Right ventricle myocardium inferior (tissue), 1 donor: ENCODE results near the gene SND1. TPM values are rescaled to one million over a fixed set of nuclear protein-coding genes. Genes with fewer than 3 reads are reported as not detected.
A peak's percentile ranks its signal among the peaks of the same experiment; 100 is the strongest.

ENCODE experiments used
- ATAC-seq: fragments of 200-7000 bp; cut with Tn5 transposase; one replicate; pipeline ENCODE4 v1.9.1; 2020; ENCODE audit warnings: mild to moderate bottlenecking, moderate library complexity
- DNase-seq: peaks from one replicate; pipeline ENCODE4 v3.0.0; 2021; ENCODE audit errors: missing footprints
- intact Hi-C: fragments of 100-400 bp; cut with DNase I; formaldehyde crosslinking; loops from one replicate; pipeline ENCODE4 v1.11.0; 2022
- total RNA-seq: library from RNA; stranded (reverse); fragmentation: NEBNext Ultra II Directional; extraction: Animal tissue kit (Norgen Biotek cat#: 25700); gene quantifications from one replicate; pipeline ENCODE4 v1.2.1, GENCODE V29; 2021
- donor health status: DM: no; HTN: yes; CAD: no; lungs with severe emphysema.

SND1 gene
- total RNA-seq, 1 donor from 2014 or later, result 85.0 TPM

DNA sequence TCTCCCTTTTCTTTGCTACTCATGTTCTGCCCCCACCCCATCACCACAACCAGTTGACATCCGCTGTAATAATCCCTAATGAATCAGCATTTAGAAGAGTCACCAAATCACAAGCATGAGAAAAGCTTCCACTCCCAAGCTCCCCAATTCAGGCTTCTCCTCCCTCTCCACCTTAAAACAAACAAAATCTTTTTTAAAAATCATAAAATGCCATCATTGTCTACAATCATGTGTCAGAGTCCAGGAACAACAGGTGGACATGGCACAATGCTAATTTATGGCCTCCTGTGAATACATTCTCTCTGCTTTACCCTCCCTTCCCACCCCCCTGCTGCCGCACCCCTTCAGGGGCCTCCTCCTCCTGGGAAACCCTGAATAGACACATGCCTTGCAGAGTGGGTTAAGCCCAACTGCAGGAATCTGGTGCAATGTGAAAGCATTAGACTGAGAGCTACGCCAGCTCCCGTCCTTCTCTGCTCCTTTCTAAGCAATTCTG, 375.5 kb downstream of the SND1 start:
- ATAC-seq (no peak), DNase-seq (no peak)
- intact Hi-C loops, result no loop called here

DNA sequence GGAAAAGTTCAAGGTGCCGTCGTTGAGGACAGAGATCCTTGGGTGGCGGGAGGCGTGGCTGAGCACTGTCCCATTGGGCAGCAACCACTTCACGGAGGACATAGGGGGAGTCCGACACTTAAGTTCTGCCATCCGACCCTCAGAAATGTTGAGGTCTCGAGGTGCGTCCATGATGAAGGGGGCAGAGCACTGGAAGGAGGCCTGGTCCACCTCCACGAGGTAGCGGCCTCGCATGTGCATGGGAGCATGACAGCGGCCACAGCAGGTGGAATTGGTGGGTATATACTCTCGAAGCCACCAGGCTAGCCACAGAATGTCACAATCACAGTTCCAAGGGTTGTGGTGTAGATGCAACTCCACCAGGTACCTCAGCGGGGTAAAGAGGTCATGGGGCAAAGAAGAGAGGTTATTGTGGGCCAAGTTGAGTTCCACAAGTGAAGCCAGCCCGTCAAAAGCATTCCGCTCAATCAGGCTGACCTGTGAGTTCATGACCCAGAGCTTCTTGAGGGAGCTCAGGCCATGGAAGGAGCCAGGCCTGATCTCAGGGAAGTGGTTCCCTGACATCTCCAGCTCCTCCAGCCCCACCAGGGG, 377.5 kb downstream of the SND1 start:
- intact Hi-C loops, result no loop called here
- no peak for ATAC-seq
- DNase-seq, result no peak

- no peak for ATAC-seq
- no peak for DNase-seq
- intact Hi-C loops, result no loop called here
Measured at GRCh38 chr7:128030263-128030653, 378.3 kb downstream of the SND1 start.

GRCh38 chr7:128030654-128031611, 378.9 kb downstream of the SND1 start, which contains the start of gene LRRC4:
Gene LRRC4, minus strand, starts transcription at chr7:128031437. Its CDS starts 797 bp downstream, at chr7:128030640.
- DNase-seq (peak; percentile 79), ATAC-seq (no peak)
- intact Hi-C loops, result no loop called here

DNA sequence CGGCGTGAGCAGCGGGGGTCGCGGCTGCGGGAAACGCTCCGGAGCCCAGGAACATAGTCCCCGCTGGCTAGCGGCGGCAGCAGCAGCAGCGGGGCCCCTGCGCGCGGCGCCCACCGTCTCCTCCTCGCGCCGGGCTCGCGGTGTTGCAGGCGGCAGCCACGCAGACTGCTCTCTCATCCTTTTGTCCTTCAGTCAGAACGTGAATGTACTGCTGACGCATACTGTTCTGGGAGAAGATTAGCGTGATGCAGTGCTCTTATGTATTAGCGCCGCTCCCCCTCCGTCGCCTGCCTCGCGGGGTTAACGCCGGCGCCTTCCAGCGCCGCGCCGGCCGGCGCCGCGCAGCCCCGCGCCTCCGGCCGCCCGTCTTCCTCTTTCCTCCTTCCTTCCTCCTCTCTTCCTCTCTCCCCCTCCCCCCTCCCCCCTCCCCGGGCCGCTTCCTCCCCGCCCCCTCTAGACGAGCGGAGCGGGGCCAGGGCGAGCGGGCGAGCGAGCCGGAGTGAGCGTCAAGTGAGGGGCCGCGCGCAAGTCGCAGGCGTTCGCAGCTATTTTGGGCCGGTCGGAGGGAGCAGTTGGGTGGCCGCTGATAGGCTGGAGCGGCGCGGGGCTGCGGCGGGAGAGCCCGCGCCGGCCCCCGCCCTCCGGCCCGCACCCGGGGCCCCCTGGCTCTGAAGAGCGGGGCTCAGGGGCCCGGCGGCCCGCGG, 380.1 kb downstream of the SND1 start:
- intact Hi-C loops, result no loop called here
- peak; percentile 81 for DNase-seq
- peak; percentile 57 for ATAC-seq

- intact Hi-C loops, result no loop called here
- ATAC-seq (no peak), DNase-seq (peak; percentile 78)
Measured at GRCh38 chr7:128032605-128033235, 380.7 kb downstream of the SND1 start.

GRCh38 chr7:128033246-128033645, 381.3 kb downstream of the SND1 start:
- intact Hi-C loops, result no loop called here
- no peak for ATAC-seq
- DNase-seq, result no peak

DNA sequence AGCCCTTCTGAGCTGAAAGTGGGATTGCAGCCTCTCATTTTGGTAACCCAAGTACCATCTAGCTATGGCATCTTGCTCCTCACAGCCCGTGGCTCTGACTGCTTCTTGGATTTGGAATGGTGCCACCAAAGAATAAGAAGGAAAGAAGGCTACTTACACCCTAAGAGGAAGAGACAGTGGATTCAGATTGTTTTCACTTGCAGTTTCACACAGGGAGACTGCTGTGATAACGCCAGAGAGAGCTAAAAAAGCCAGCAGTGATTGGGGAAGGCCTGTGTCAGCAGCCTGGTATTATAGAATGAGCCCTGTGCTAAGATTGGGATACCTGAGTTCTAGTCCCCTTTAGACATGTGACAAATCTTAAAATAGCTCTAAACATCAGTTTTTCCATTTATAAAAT, 382.8 kb downstream of the SND1 start:
- ATAC-seq (no peak), DNase-seq (no peak)
- intact Hi-C loops, result no loop called here

DNA sequence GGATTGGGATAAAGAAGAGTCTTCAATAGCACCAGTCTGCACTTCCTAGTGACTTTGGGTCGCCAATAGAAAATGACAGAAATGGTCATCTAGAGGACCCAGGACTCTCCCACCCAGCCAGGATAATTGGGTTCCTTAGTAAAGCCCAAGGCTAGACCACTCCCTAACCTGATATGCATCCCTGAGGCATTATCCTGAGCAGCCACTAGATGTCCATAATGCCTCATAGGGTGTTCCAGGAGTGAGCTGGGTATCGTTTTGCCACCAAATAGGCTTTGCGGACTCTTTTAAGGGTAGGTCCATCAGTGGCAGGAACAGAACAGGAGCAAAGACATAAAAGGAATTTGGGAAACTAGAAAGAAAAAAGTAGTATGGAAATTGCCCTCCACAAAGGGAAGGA, 383.7 kb downstream of the SND1 start:
- intact Hi-C loops, result no loop called here
- DNase-seq (no peak), ATAC-seq (no peak)

DNA sequence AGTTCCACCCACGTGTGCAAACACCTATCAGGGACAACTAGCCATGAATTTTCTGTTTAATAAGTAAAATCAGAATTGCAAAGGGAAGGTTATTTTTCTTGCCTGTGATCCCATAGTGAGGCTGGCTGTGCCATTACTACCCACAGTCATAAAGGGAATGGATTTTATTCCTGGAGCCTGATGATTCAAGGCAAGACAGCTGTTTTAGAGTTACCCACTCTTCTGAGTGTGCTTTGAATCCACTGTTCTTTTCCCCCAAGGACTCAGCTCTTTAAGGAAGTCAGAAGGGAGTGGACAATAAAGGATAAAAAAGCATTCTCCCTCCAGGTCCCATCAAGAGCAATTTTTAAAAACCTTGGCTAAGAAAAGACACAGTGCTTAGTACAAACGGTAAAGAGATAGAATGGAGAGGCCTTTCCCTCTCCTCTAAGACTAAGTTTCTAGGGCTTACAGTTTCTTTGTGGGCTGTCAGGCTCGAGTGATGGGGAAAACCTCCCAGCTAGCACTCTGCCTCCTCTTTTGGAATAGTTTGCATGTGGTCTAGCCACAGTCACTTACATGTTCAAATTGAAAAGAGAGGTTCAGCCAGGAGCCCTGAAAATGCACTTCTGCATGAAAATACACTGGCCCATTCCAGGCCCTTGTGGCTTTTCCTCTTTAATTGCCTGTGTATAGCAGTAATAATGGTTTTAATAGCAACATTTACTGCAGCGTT, 384.4 kb downstream of the SND1 start:
- DNase-seq (no peak), ATAC-seq (no peak)
- intact Hi-C loops, result no loop called here

DNA sequence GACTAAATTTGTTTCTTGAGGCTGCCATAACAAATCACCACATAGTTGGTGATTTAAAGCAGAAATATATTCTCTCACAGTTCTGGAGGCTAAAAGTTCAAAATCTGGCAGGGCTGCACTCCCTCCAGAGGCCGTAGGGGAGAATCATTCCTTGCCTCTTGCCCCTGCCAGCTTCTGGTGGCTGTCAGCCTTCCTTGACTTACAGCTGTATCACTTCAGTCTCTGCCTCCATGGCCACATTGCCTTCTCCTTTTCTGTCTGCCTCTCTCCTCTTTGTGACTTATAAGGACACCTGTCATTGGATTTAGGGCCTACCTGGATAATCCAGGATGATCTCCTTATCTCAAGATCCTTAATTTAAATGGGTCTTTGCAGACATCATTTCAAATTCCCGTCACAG, 385.1 kb downstream of the SND1 start:
- DNase-seq (no peak), ATAC-seq (no peak)
- intact Hi-C loops, result no loop called here

DNA sequence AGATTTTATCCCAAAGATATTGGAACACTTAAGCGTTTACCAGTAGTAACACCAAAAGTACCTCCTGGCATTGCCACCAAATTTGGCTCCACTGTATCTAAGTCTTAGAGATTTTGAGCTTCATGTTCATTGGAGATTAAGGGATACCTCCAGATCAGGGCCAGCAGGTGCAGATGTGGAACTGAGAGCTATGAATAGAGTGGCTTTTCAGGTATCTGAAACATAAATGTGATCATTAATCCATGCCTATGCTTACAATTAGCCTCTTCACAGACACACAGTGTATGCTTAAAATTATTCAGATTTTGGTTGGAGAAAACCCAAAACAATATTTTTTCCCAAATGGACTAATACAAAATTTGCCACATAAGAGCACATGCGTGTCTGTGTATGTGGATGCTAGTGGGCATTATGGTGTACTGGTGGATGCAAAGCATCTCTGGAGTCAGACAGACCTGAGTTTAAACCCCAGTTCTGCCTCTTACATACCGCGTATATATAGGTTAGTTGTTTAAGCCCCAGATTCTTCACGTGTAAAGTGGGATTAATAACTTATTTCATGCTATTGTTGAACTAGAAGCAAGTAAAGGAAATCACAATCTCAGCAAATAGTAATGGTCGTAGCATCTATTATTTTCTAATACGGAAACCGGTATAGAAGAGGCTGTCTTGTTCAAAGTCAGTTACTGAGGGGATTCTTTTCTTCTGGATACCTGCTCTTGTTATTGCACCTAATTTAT, 386.1 kb downstream of the SND1 start:
- no peak for ATAC-seq
- intact Hi-C loops, result no loop called here
- DNase-seq, result no peak

- DNase-seq (no peak), ATAC-seq (no peak)
- intact Hi-C loops, result no loop called here
Measured at GRCh38 chr7:128039544-128039953, 387.6 kb downstream of the SND1 start.

DNA sequence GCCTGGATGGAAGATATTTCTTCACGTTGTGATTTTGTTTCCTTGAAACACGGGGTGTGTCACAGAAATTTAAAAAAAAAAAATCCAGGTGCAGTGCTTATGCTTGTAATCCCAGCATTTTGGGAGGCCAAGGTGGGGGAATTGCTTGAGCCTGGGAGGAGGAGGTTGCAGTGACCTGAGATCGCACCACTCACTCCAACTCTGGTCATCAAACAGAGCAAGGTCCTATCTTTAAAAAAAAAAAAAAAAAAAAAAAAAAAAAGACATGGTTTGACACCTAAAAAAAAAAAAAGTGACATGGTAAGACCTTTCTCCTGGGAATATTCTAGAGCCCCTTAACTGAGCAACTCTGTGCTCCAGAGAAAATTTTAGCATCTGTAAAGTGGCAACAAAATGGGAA, 388.2 kb downstream of the SND1 start:
- intact Hi-C loops, result no loop called here
- ATAC-seq, result no peak
- no peak for DNase-seq

DNA sequence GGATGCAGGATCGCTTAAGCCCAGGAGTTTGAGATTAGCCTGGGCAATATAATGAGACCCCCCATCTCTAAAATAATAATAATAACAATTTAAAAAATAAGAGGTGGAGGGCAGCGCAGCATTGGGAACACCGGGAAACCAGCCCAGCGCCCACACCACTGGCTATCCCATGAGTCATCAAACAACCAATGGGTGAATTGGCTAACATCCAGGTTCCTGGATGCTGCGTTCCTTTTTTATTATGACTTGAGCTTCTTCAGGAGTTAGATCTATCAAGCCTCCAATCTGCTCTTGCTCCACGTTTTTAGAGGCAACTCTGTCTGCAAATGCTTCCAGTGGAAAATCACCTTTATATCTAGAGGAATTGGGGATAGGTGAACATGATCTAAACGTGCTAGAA, 389.2 kb downstream of the SND1 start:
- no peak for ATAC-seq
- intact Hi-C loops, result no loop called here
- DNase-seq, result no peak

DNA sequence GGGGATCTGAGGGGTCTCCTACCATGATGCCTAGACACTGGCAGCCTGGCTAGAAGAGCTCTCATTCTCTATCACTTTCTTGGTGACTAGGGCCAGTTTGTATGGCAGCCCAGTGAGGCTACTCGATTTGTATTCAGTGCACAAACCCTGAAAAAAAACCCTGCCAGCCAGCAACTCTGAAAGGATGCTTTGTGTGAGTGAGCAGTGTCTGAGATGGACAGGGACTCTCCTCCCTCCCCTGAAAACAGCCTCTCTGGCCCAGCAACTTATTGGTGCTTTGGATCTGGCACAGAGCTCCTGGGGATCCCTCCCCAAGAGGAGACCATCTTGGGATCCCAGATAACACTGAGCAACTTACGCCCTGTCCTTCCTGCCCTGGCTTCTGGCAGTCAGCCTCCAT, 390.0 kb downstream of the SND1 start:
- intact Hi-C loops, result no loop called here
- ATAC-seq (no peak), DNase-seq (no peak)

- DNase-seq (no peak), ATAC-seq (no peak)
- intact Hi-C loops, result no loop called here
Measured at GRCh38 chr7:128044064-128044463, 392.1 kb downstream of the SND1 start.

DNA sequence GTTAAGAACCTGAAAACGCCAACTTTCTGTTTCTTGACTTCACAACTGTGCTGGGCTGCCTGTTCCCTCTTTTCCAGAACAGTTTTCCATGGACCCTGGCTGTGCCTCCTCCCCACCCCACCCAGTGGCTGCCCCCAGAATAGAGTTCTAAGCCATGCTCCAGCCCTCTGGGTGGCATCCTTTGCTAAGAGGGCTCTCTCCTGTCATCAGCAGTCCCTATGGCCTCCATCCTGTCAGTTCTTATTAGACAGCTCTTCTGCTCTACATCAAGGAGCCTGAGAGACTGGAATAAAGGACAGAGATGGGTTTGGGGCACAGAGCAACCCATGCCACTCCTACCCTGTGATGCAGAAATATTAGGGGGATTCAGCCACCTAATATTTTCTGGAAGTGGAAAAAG, 393.2 kb downstream of the SND1 start:
- no peak for ATAC-seq
- intact Hi-C loops, result no loop called here
- no peak for DNase-seq
